ENCODE results near the gene SWI5. TPM values are rescaled to one million over a fixed set of nuclear protein-coding genes. Genes with fewer than 3 reads are reported as not detected.

SWI5 gene
- total and polyA plus RNA-seq, 9 of the 15 experiments (the other 6 are each of a cell fraction or from before 2014, with no cell fraction given): 62.8 to 133 (median 95.9) TPM

GRCh38 chr9:128275198-128276007 lies 673 bp upstream of the SWI5 start, which contains the start of gene GOLGA2 (continued):
- TF ChIP-seq MNT (conservative IDR thresholded peaks at IDR 0.05) (no peak), ARID1B (IDR thresholded peaks at IDR 0.05) (no peak), ZNF507 (tag; conservative IDR thresholded peaks at IDR 0.05) (no peak), SP1 (CRISPR knock-in tag; IDR thresholded peaks at IDR 0.05) (no peak), HNRNPLL (IDR thresholded peaks at IDR 0.05; ENCODE audit: low read depth, low read length, poor library complexity, severe bottlenecking) (no peak), ZNF41 (CRISPR knock-in tag; conservative IDR thresholded peaks at IDR 0.05) (no peak), KLF13 (tag; IDR thresholded peaks at IDR 0.05; ENCODE audit: borderline replicate concordance, low read depth) (no peak), NCOA4 (IDR thresholded peaks at IDR 0.05; ENCODE audit: partially characterized antibody) (no peak), MAZ (CRISPR knock-in tag; conservative IDR thresholded peaks at IDR 0.05 in 1 of 2, IDR thresholded peaks at IDR 0.05 in 1 of 2) (peak in 1 of 2 experiments; percentile 88; a peak in 2 of 4 replicates), PHB2 (IDR thresholded peaks at IDR 0.05; ENCODE audit: low read depth) (no peak), RBBP5 (IDR thresholded peaks at IDR 0.05; ENCODE audit: borderline replicate concordance, insufficient read depth, low read length, poor library complexity, severe bottlenecking) (peak; percentile 66), MCM3 (IDR thresholded peaks at IDR 0.05) (no peak), ZNF23 (CRISPR knock-in tag; IDR thresholded peaks at IDR 0.05) (no peak), MAFG (tag; conservative IDR thresholded peaks at IDR 0.05) (no peak), SIRT6 (IDR thresholded peaks at IDR 0.05; ENCODE audit: low read depth, low read length) (no peak), HLTF (IDR thresholded peaks at IDR 0.05) (no peak), STAG1 (CRISPR knock-in tag; IDR thresholded peaks at IDR 0.05; ENCODE audit: borderline replicate concordance) (no peak), BMI1 (IDR thresholded peaks at IDR 0.05; ENCODE audit: low read length) (no peak), TBL1XR1 (IDR thresholded peaks at IDR 0.05; ENCODE audit: low read length in 2 of 2) (peak in 1 of 2 experiments; percentile 57; a peak in 2 of 4 replicates), RAD51 (IDR thresholded peaks at IDR 0.05; ENCODE audit: borderline replicate concordance, low read depth) (no peak), ZNF785 (CRISPR knock-in tag; IDR thresholded peaks at IDR 0.05) (no peak), PHTF2 (CRISPR knock-in tag; IDR thresholded peaks at IDR 0.05) (no peak), BCOR (IDR thresholded peaks at IDR 0.05) (no peak), SMAD1 (IDR thresholded peaks at IDR 0.05; ENCODE audit: low read depth, low read length, partially characterized antibody) (peak; percentile 66), ZNF239 (CRISPR knock-in tag; IDR thresholded peaks at IDR 0.05) (0 out of 2 replicates have a peak, but pooled peaks have one; percentile 5), STAT5B (CRISPR knock-in tag; IDR thresholded peaks at IDR 0.05) (no peak), SAFB (IDR thresholded peaks at IDR 0.05; ENCODE audit: borderline replicate concordance, low read depth, low read length) (no peak), ZNF584 (CRISPR knock-in tag; IDR thresholded peaks at IDR 0.05; ENCODE audit: low read depth) (no peak)
